HG02588 (cell line): ENCODE results near the gene CABLES1.
"Not testable (repeated sequence)": the region's sequence is repeated elsewhere in the genome, so short reads cannot be mapped to it uniquely, and the experiment has no call there.

Source experiments
- ATAC-seq: cut with Tn5 transposase; IDR thresholded peaks from one replicate; pipeline ENCODE4 v1.9.1; 2021; ENCODE audit warnings: mild to moderate bottlenecking, moderate library complexity; ENCODE audit not compliant: unreplicated experiment

Gene CABLES1, protein sequence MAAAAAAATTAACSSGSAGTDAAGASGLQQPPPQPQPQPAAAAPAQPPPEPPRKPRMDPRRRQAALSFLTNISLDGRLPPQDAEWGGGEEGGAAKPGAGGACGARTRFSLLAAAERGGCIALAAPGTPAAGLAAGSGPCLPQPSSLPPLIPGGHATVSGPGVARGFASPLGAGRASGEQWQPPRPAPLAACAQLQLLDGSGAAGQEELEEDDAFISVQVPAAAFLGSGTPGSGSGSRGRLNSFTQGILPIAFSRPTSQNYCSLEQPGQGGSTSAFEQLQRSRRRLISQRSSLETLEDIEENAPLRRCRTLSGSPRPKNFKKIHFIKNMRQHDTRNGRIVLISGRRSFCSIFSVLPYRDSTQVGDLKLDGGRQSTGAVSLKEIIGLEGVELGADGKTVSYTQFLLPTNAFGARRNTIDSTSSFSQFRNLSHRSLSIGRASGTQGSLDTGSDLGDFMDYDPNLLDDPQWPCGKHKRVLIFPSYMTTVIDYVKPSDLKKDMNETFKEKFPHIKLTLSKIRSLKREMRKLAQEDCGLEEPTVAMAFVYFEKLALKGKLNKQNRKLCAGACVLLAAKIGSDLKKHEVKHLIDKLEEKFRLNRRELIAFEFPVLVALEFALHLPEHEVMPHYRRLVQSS

GRCh38 chr18:23134780-23135549, at the start of gene CABLES1:
Gene CABLES1, plus strand, starts transcription at chr18:23135485. Its CDS starts 278 bp downstream, at chr18:23135763.
- peak; percentile 1 for ATAC-seq

DNA sequence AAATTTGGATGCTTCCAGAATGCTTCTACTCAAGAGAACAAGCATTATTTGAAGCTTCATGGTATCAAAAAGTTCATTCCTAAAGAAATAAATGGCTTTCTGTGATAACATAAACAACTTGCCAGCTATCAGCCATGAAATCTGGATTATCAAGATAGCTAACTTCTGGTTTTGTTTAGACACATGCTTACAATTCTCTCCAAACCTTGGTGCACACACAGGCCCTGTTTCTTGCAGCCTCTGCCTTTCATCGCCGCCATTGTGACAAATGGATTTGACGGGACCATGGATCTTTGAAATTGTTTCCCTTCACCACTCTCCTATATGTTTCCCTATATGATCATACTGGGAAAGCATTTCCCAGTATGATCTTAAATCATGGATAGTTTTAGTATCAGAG, 47.9 kb upstream of the CABLES1 start:
- no peak for ATAC-seq

- ATAC-seq, result no peak
These were observed 47.0 kb upstream of the CABLES1 start for GRCh38 chr18:23088310-23088709.

GRCh38 chr18:23091017-23091993, 44.0 kb upstream of the CABLES1 start:
- ATAC-seq, result not testable (repeated sequence)

- ATAC-seq, result no peak
These were observed 43.2 kb upstream of the CABLES1 start for GRCh38 chr18:23092121-23092520.

- not testable (repeated sequence) for ATAC-seq
These were observed 42.2 kb upstream of the CABLES1 start for GRCh38 chr18:23093130-23093529.

DNA sequence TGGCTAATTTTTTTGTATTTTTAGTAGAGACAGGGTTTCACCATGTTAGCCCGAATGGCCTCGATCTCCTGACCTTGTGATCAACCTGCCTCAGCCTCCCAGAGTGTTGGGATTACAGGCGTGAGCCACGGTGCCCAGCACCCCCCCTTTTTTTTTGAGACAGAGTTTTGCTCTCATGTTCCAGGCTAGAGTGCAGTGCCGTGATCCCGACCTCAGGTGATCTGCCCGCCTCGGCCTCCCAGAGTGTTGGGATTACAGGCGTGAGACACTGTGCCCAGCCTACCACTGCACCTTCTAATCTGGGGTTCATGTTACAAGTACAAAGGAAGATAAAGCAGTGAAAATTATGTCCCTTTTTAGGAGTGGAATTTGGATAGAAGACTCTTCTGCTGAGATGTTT, 41.5 kb upstream of the CABLES1 start:
- no peak for ATAC-seq

DNA sequence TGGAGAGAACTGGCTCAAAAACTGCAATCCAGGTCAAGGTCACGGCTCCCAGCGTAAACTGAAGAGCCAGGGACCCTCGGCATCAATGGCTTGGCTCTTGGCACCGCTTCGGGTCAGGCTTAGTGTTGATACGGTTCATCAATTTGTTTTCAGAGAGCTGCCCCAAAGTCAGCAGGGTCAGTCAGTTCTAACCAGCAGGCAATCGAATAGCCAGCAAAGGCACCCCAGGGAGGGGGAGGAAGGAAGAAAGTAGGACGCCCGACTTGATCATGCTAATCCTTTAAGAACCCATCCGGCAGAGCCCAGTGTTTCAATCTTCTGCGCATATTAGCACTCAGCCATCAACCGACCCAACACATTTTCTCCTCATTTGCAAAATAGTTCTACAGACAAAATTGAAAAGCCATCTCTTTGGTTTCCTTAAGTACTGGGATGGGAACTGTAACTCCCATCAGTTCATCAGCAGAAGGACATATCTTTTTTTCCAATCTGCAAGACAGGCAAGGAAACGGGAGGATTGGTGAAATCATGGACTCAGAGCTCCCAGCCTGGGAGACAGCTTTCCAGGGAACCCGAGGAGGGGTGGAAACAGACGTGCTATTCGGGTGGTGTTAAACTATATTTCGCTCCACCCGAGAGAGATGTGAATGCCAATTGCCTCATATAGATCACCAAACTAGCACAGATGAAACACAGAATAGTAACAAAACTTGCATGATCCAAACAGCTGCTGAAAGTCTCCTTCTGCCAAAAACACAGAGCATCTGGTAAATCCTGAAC, 40.7 kb upstream of the CABLES1 start:
- ATAC-seq, result no peak

- no peak for ATAC-seq
These were observed 39.8 kb upstream of the CABLES1 start for GRCh38 chr18:23095463-23095862.

DNA sequence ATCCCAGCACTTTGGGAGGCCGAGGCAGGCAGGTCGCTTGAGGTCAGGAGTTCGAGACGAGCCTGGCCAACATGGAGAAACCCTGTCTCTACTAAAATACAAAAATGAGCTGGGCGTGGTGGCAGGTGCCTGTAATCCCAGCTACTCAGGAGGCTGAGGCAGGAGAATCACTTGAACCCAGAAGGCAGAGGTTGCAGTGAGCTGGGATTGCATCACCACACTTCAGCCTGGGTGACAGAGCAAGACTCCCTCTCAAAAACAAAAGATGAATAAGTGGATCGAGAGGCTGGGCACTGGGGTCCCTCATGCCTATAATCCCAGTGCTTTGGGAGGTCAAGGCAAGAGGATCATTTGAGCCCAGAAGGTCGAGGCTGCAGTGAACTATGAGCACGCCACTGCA, 38.3 kb upstream of the CABLES1 start:
- ATAC-seq, result not testable (repeated sequence)

- no peak for ATAC-seq
These were observed 35.7 kb upstream of the CABLES1 start for GRCh38 chr18:23099621-23100020.

GRCh38 chr18:23101861-23102432, 33.3 kb upstream of the CABLES1 start:
- ATAC-seq, result no peak

DNA sequence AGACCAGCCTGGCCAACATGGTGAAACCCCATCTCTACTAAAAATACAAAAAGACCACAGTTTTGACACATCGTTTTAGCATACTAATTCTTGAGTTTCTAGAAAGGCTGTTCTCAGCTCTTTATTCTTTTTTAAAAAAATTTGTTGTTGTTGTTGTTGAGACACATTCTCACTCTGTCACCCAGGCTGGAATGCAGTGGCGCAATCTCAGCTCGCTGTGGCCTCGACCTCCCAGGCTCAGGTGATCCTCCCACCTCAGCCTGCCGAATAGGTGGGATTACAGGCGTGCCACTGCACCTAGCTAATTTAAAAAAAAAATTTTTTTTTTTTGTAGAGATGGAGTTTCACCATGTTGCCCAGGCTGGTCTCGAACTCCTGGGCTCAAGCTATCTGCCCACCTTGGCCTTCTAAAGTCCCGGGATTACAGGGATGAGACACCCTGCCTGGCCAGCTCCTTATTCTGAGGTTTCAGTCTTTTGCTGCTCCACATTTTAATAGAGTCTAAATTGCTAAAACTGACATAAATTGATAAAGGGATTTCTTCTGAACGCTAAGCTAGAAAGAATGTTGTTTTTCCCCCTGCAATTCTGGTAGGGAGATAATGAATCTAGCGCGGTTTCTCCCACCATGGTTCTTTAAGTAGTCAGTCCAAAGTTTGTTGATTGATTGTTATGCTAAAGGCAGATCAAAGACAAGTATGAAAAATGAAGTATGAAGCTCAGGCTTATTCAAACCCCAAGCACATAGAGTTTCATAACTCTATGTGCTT, 32.6 kb upstream of the CABLES1 start:
- ATAC-seq, result no peak

- no peak for ATAC-seq
These were observed 31.8 kb upstream of the CABLES1 start for GRCh38 chr18:23103449-23103848.

- ATAC-seq, result no peak
These were observed 30.3 kb upstream of the CABLES1 start for GRCh38 chr18:23105030-23105429.

- ATAC-seq, result no peak
These were observed 29.6 kb upstream of the CABLES1 start for GRCh38 chr18:23105581-23106219.

GRCh38 chr18:23106575-23106974, 28.7 kb upstream of the CABLES1 start:
- ATAC-seq, result no peak

DNA sequence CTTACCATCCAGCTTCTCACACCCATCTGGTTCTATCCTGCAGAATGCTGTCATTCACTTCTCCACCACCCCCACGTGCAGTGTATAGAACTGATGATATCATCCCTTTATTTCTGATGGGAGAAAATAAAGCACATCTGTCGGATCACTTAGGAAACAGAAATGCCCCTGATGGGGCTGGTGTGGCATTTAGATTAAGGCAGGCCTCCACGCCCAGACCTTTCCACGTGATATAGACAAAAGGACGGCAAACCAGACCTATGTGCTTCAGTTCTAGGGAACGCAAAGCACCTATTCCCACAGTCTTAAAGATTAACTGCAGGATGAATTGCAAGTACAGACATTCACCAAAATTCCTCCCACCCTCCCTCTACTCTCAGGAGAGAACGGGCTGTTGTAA, 27.6 kb upstream of the CABLES1 start:
- ATAC-seq, result no peak
